Panc1 (cell line): ENCODE results near the gene PSMD12. TPM values are rescaled to one million over a fixed set of nuclear protein-coding genes. Genes with fewer than 3 reads are reported as not detected.
"Not testable (repeated sequence)": the region's sequence is repeated elsewhere in the genome, so short reads cannot be mapped to it uniquely, and the experiment has no call there.

ENCODE experiments used
- ATAC-seq: fragments of 200-7000 bp; cut with Tn5 transposase; 2 replicates; pipeline ENCODE4 v1.9.1; 2020; ENCODE audit warnings: mild to moderate bottlenecking, moderate library complexity
- BruUV-seq: library from RNA; stranded (reverse); fragments of 400-500 nt; replicated peaks from 2 replicates; lab custom pipeline; 2021; lab: Mats Ljungman, UMichigan
- CTCF ChIA-PET: fragments of 300-600 bp; sonication (Branson Sonifier 250); formaldehyde crosslinking; loops from one replicate; lab custom pipeline; 2022; ENCODE audit warnings: antibody characterized with exemption; lab: Charles Lee
- POLR2A ChIA-PET: fragments of 300-600 bp; sonication (Branson Sonifier 250); formaldehyde crosslinking; loops from one replicate; lab custom pipeline; 2022; ENCODE audit warnings: antibody characterized with exemption; lab: Charles Lee
- DNase-seq: peaks from one replicate; pipeline ENCODE4 v3.0.0-alpha.2; 2010; ENCODE audit warnings: low read depth, low spot score
- H3K27ac ChIP-seq: 2 replicates; pipeline ENCODE4 v1.5.1; 2011; ENCODE audit warnings: mild to moderate bottlenecking, low read length, inconsistent platforms
- H3K27me3 ChIP-seq: fragments of 200-500 bp; sonication (Bioruptor generic); 2 replicates; pipeline ENCODE4 v1.6.0; 2014; ENCODE audit warnings: low read length, inconsistent platforms; ENCODE audit not compliant: control insufficient read depth, insufficient read depth
- H3K36me3 ChIP-seq: fragments of 200-500 bp; sonication (Bioruptor generic); 2 replicates; pipeline ENCODE4 v1.5.1; 2014; ENCODE audit warnings: inconsistent platforms, mild to moderate bottlenecking, low read length, moderate library complexity; ENCODE audit not compliant: control insufficient read depth, insufficient read depth
- H3K4me1 ChIP-seq: 2 replicates; pipeline ENCODE4 v1.5.1; 2011; ENCODE audit warnings: inconsistent platforms, mild to moderate bottlenecking, low read length, moderate library complexity; ENCODE audit not compliant: control insufficient read depth, insufficient read depth
- H3K4me3 ChIP-seq, 2 experiments: 2 replicates each; pipeline ENCODE4 v1.5.1; 2011 to 2012; ENCODE audit warnings: low read depth in 2 of 2, low read length in 2 of 2, mild to moderate bottlenecking in 2 of 2, inconsistent platforms in 1 of 2, moderate library complexity in 1 of 2
- H3K9me3 ChIP-seq: fragments of 200-500 bp; sonication (Bioruptor generic); 2 replicates; pipeline ENCODE4 v1.5.1; 2014; ENCODE audit warnings: low read depth, mild to moderate bottlenecking, inconsistent platforms, low read length, moderate library complexity; ENCODE audit not compliant: control insufficient read depth, insufficient read depth
- CTCF ChIP-seq: fragments of 450-650 bp; IDR thresholded peaks from 2 replicates; pipeline ENCODE4 v1.5.1; 2017; ENCODE audit warnings: mild to moderate bottlenecking
- POLR2AphosphoS5 ChIP-seq: IDR thresholded peaks from 2 replicates; pipeline ENCODE4 v1.6.1; 2012; ENCODE audit warnings: mild to moderate bottlenecking, low read depth, low read length, moderate library complexity
- REST ChIP-seq, 2 experiments: IDR thresholded peaks; 2 replicates each; pipeline ENCODE4 v1.6.1; 2011 to 2012; ENCODE audit warnings: low read depth in 2 of 2, control low read depth in 1 of 2, low read length in 1 of 2, mild to moderate bottlenecking in 1 of 2, moderate library complexity in 1 of 2; ENCODE audit not compliant: insufficient read depth in 1 of 2
- SIN3A ChIP-seq: IDR thresholded peaks from 2 replicates; pipeline ENCODE4 v1.6.1; 2012; ENCODE audit warnings: low read depth, mild to moderate bottlenecking, low read length, moderate library complexity, borderline replicate concordance; ENCODE audit not compliant: insufficient read depth
- TCF7L2 ChIP-seq: IDR thresholded peaks from 2 replicates; pipeline ENCODE4 v1.6.1; 2011; ENCODE audit warnings: mild to moderate bottlenecking, low read depth, low read length, inconsistent platforms
- in situ Hi-C: cut with HindIII; loops from 2 replicates; pipeline ENCODE4 v1.10.0; 2016; ENCODE audit warnings: low sequenced_read_pairs, low pct_unique_long_range_greater_than_20kb
- intact Hi-C: fragments of 100-400 bp; cut with micrococcal nuclease; formaldehyde crosslinking; loops from one replicate; pipeline ENCODE4 v1.10.0; 2022; ENCODE audit not compliant: unreplicated experiment
- total RNA-seq: library from RNA; stranded (reverse); gene quantifications from one replicate; pipeline ENCODE4 v1.2.1, GENCODE V29; 2021; ENCODE audit not compliant: unreplicated experiment

Gene PSMD12
- total RNA-seq, 1 experiment from 2014 or later, result 50.2 TPM

GRCh38 chr17:67311575-67311974 lies 54.8 kb downstream of the PSMD12 start:
- DNase-seq (no peak), ATAC-seq (no peak)
- Histone ChIP-seq H3K36me3 (no peaks in the 10 kb centered on the region), H3K9me3 (no peaks in the 10 kb centered on the region), H3K27me3 (no peaks in the 10 kb centered on the region), H3K27ac (no peak overlapping the region), H3K4me1 (no peaks in the 10 kb centered on the region), H3K4me3 (no peak overlapping the region)
- intact Hi-C loops, result no loop called here
- POLR2A ChIA-PET, result no interaction called here
- TF ChIP-seq CTCF, result no peak
- no peak for TF ChIP-seq SIN3A
- no peak for TF ChIP-seq POLR2AphosphoS5
- no peak for TF ChIP-seq REST (IDR thresholded peaks at IDR 0.05; ENCODE audit: insufficient read depth in 1 of 2, low read depth in 2 of 2, low read length in 1 of 2)
- no peak for TF ChIP-seq TCF7L2
- CTCF ChIA-PET, result no interaction called here
- in situ Hi-C loops, result no loop called here
- BruUV-seq, result no TSS peak

GRCh38 chr17:67310406-67310805 lies 56.0 kb downstream of the PSMD12 start:
- H3K9me3 ChIP-seq, result no peaks in the 10 kb centered on the region
- H3K36me3 ChIP-seq, result no peaks in the 10 kb centered on the region
- intact Hi-C loops, result no loop called here
- no peaks in the 10 kb centered on the region for H3K4me1 ChIP-seq
- no peak overlapping the region for H3K27ac ChIP-seq
- DNase-seq (no peak), ATAC-seq (no peak)
- no peak overlapping the region for H3K4me3 ChIP-seq
- no peaks in the 10 kb centered on the region for H3K27me3 ChIP-seq
- in situ Hi-C loops, result no loop called here
- no peak for TF ChIP-seq TCF7L2
- TF ChIP-seq CTCF, result no peak
- no peak for TF ChIP-seq SIN3A
- no peak for TF ChIP-seq REST (IDR thresholded peaks at IDR 0.05; ENCODE audit: insufficient read depth in 1 of 2, low read depth in 2 of 2, low read length in 1 of 2)
- ChIA-PET CTCF (no interaction called here), POLR2A (no interaction called here)
- no TSS peak for BruUV-seq

GRCh38 chr17:67305446-67306235 lies 60.7 kb downstream of the PSMD12 start:
- H3K36me3 ChIP-seq, DNase-seq, BruUV-seq, in situ Hi-C loops, H3K27ac ChIP-seq, intact Hi-C loops, H3K4me3 ChIP-seq, H3K27me3 ChIP-seq, H3K9me3 ChIP-seq, POLR2A ChIA-PET, ATAC-seq, H3K4me1 ChIP-seq, CTCF ChIA-PET: not testable (repeated sequence)
